COLO668 (cell line): ENCODE results near the gene PDE6B.
A peak's percentile ranks its signal among the peaks of the same experiment; 100 is the strongest.
"Not testable (repeated sequence)": the region's sequence is repeated elsewhere in the genome, so short reads cannot be mapped to it uniquely, and the experiment has no call there.

Experiments
- DNase-seq: peaks from one replicate; lab custom pipeline; 2025; ENCODE audit not compliant: unreplicated experiment; lab: John Stamatoyannopoulos, UW

PDE6B gene

GRCh38 chr4:682490-683172, 57.3 kb downstream of the PDE6B start:
- DNase-seq, result peak; percentile 95

- peak; percentile 71 for DNase-seq
Measured at GRCh38 chr4:683247-683897, 58.0 kb downstream of the PDE6B start.

DNA sequence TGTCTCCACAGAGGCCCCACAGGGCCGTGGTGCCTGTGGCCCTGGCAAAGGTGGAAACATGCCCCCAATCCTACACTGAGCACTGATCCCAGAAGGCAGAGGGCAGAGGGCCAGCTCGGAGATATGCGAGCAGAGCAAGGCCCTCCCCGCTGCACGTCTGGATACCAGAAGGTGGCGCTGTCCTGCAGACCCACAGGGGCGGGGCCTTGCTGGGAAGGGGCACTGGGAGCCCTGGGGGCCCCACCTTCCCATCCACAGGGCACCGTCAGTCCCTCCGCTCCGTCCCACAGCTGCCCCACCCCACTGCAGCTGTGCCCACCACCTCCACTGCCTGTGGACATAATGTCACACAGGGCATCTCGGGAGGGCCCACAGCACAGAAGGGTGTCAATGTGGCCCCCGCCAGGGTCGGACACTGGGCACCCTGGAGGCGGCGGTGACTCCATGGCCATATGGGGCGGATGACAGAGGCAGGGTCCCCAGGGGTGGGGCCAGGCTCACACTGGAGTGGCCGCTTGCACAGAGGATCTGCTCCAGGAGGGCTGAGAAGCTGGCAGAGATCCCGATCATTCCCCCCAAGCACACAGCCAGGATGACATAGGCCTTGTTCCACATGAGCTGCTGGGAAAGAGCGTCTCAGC, 58.7 kb downstream of the PDE6B start:
- peak; percentile 71 for DNase-seq

DNA sequence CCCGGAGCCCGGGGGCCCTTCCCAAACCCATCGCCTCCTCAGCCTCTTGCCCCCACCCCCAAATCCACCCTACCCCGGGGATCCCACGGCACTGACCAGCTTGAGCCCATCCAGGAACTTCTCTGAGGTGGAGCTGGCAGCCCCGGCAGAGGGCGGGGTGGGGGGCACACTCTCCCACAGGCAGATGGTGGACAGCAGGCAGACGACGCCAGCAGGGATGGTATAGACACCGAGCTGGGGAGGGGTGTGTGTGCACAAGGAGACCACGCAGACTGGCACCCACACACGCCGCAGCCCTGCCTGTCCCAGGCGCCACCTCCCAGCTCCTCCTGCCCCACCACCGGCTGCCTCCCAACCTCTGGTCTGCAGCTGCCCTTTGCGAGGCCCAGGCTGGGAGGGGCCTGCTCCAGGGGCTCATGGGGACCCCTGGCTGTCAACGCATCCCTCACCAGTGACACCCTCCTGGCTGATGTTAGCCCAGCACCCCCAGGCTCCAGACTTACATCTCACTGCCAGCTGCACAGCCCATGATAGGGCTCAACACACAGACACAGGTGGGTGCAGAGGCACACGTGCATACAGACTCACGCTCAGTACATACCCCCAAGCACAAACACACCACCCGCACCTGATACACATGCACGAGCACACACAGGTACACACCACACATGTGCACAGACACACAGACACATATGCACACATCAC, 59.4 kb downstream of the PDE6B start:
- DNase-seq, result no peak

- DNase-seq, result no peak
Measured at GRCh38 chr4:685679-686412, 60.5 kb downstream of the PDE6B start.

DNA sequence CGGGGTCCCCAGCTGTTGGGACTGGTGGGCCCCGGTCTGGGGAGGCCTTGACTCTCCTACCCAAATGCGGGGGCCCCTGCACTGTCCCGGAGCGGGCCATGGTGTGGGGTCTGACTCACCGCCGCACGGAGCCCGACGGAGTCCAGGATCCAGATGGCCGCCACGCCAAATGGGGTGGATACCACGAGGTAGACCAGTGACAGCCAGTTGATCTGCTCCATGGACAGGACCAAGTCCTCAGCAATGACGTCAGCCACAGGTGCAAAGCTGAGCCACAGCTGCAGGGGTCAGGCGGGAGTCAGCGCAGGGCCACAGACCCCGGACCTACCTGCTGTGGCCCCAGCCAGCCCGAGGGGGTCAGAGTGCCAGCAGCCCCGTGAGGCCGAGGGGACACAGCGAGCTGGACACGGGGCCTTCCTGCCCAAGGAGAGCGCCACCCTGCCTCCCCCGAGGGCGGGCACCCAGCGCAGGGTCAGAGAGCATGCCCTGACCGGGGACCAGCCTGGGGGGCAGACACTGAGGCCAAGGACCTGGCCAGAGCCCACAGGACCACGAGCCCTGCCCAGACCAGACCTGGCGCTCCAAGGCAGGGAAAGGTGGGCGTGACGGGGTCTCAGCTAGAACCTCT, 61.2 kb downstream of the PDE6B start:
- peak; percentile 16 for DNase-seq

DNA sequence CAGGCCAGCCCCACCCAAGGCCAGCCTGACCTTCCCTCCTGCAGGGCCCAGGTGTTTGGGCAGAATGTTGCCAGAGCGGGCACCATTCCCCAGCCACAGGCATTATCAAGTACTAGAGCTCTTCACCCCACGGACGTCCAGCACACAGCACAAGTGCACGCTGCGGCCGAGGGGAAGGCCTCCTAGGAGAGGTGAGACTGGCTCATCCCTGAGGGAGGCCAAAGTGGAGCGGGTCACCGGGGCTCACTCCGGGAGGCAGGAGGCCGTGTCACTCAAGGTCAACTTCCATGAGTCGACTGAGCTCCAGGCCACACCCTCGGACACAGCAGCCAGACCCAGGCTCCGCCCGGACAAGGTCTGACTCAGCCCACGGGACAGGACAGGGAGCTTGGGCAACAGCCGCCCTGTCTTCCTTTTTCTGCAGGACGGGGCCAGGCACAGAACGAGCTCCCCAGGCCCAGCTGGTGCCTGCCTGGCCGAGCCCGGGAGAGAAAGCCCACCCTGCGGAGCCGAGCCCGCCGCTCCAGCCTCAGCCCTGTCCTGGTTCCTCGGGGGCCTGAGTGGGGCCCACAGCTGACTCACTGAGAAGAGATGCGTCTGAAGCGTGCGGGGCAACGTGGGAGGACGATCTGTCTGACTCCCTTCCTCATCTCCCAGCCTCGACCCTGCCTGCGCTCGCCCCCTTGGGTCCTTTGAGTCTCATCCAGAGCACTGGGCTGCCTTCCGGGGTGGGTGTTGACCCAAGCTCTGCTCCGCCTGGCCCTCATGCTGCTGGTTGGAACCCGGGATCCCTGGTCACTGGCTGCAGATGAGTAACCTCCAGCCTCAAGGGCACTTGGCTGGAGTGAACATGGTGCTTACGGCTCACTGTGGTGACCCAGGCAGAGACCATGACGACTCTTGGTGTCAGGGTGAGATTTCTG, 61.9 kb downstream of the PDE6B start:
- DNase-seq, result no peak

DNA sequence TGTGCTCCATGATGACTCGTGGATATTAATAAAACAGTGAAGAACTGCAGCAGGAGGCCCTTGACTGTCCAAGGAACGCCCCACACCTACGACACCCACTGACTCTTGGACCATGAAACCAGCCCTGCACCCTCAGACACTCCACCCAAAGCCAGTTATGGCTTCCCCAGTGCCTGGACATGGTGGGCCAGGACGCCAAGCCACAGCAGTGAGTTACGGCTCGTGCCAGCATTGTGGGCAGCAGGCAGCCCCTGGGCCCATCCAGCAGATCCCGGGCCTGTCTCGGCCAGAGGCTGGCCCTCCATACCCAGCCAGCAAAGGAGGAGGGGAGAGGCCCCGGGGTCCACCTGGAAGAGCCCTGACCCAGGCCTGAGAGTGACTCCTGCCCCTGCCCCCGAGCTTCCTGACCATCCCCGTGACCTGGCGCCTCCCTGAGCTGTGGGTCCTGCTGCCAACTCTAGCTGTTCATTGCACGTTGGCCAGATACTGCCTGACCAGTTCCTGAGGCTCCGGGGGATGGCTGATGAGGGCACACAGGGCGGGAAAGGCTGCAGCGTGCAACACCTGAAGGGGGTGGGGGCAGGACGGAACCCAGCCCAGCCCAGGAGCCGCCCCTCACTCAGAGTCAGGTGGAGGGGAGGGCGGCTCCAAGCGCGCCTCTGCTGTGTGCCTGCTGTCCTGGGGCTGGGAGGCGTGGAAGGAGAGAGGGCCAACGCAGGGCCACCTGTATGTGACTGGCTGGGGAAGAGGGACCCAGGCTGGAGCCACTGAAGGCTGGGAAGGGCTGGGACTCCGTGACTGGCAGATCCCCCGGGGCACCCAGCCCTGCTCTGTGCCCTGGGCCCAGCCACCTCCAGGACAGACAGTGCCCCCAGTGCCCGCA, 62.8 kb downstream of the PDE6B start:
- no peak for DNase-seq

DNA sequence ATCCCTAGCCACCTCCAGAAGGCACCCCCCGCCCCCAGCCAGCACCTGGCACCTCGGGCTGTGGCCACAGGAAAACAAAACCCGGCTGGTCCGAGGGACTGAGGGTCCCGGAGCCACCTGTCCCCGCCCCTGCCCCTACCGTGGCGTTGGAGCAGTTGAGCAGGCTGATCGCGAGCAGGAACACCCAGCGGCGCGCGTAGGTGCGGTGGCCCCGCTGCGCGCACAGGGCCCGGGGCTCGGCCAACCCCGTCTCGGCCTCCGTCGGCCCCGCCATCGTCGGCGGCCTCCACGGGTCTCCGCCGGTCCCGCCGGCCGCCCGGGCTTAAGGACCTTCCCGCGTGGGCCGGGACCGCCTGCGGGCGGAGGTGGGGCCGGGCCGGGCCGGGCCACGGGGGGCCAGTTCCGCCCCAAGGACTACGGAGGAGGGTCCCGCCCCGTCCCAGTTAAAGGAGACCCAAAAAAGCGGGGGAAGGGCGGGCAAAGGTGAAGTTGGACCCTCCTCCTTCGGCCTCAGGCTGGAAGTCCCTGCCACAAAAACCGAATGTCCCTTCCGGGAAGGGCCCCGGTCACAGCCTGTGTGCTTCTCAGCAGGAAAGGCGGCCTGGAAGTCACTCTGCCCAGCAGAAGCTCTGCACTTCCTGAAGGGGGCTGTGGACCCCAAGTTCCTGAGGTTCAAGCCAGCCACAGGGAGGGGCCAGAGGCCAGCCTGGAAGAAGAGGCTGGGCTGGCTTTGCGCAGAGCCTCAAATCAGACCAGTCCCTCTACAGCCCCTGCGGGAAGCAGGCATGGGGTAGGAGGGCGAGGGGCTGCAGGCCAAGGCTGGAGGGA, 63.7 kb downstream of the PDE6B start, which contains the start of gene SLC49A3:
SLC49A3 (minus strand) TSS at position 298 of the 828 bp plus-strand sequence; CDS start at position 274, 24 bp downstream.
- no peak for DNase-seq

DNA sequence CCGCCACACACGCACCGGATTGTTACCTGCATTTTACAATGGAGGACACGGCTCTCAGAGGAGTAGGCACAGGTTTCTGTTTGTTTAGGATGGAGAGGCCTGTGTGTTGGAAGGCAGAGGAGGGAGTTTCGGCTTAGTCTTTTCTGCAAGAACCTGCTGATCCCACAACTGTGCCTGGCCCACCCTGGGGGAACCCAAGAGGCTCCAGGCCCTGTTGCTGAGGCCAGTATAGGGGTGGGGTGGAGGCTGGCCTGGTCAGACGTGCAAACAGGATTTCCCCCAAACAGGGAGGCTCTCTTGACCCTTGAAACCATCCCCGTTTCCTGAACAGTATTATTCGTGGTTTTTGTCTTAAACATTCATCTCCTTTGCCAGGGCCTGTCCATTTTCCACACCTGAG, 64.3 kb downstream of the PDE6B start:
- DNase-seq, result no peak

- peak; percentile 48 for DNase-seq
Measured at GRCh38 chr4:692771-693554, 67.6 kb downstream of the PDE6B start.

GRCh38 chr4:694341-694940, 69.1 kb downstream of the PDE6B start:
- DNase-seq, result not testable (repeated sequence)

DNA sequence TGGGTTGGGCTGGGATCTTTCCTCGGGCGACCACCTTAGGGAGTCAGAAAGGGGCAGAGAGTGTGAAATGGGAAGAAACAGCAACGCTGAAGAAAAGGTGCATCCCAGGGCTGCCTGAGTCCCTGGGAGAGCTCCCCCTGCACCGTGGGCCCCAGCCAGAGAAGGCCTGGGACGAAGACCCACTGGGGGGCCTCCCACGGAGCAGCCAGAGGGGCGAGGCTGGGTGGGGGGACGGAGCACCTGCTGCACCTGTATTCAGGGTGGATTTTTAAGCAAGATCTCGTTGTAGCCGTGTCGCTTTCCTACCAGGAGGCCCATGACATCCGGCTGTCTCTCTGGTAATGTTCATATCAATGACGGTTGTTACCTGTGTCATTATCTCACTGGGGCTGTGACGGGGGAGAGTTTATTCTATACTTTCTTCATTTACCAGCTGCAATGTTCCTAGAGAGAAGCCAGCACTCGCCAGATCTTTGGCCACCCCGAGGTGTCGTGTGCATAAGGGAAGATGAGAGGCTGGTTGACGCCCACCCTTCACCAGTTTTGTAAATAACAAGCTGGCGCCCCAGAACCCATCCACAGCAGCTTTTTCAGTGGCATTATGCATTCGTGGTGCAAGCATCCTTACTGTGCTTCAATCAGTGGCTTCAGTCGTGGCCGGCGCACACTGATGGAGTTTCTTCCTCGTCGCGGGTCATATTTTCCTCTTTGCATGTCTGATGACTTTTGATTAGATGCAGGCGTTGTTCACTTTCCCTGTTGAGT, 74.6 kb downstream of the PDE6B start:
- DNase-seq, result no peak

GRCh38 chr4:700587-701264, 75.4 kb downstream of the PDE6B start:
- no peak for DNase-seq

- no peak for DNase-seq
Measured at GRCh38 chr4:702618-703048, 77.3 kb downstream of the PDE6B start.
